MM.1S (cell line): ENCODE measurements around the gene EXOC2.

Experiments used
- DNase-seq: peaks from one replicate; pipeline ENCODE4 v3.0.0-alpha.2; 2015
- H2AFZ ChIP-seq: fragments of 300-600 bp; sonication (generic); 2 replicates; pipeline ENCODE4 v1.6.0; 2016; ENCODE audit warnings: antibody characterized with exemption, low read length
- H3F3A ChIP-seq: fragments of 300-600 bp; sonication (generic); 2 replicates; pipeline ENCODE4 v1.6.1; 2016; ENCODE audit warnings: mild to moderate bottlenecking, antibody characterized with exemption, low read length, moderate library complexity, mixed read lengths; ENCODE audit not compliant: insufficient read depth
- H3K27ac ChIP-seq: fragments of 300-600 bp; sonication (generic); 2 replicates; pipeline ENCODE4 v1.5.1; 2016; ENCODE audit warnings: mild to moderate bottlenecking, low read length
- H3K27me3 ChIP-seq: fragments of 300-600 bp; sonication (generic); replicated peaks from 2 replicates; pipeline ENCODE4 v1.6.0; 2016; ENCODE audit warnings: low read length; ENCODE audit not compliant: insufficient read depth
- H3K36me3 ChIP-seq: fragments of 300-600 bp; sonication (generic); replicated peaks from 2 replicates; pipeline ENCODE4 v1.6.1; 2016; ENCODE audit warnings: mild to moderate bottlenecking, low read length, mixed read lengths; ENCODE audit not compliant: insufficient read depth
- H3K4me1 ChIP-seq: fragments of 300-600 bp; sonication (generic); 2 replicates; pipeline ENCODE4 v1.6.1; 2016; ENCODE audit warnings: low read length, mixed read lengths
- H3K4me2 ChIP-seq: fragments of 300-600 bp; sonication (generic); 2 replicates; pipeline ENCODE4 v1.6.0; 2016; ENCODE audit warnings: low read depth, low read length
- H3K4me3 ChIP-seq: fragments of 300-600 bp; sonication (generic); 2 replicates; pipeline ENCODE4 v1.5.1; 2016; ENCODE audit warnings: low read length, mixed read lengths
- H3K79me2 ChIP-seq: fragments of 300-600 bp; sonication (generic); 2 replicates; pipeline ENCODE4 v1.6.1; 2016; ENCODE audit warnings: mixed run types, low read length, mixed read lengths
- H3K9ac ChIP-seq: fragments of 300-600 bp; sonication (generic); 2 replicates; pipeline ENCODE4 v1.6.1; 2016; ENCODE audit warnings: low read length, mixed read lengths
- H3K9me2 ChIP-seq: fragments of 300-600 bp; sonication (generic); replicated peaks from 2 replicates; pipeline ENCODE4 v1.6.1; 2016; ENCODE audit warnings: mild to moderate bottlenecking, low read length, mixed read lengths; ENCODE audit not compliant: insufficient read depth
- H3K9me3 ChIP-seq: fragments of 300-600 bp; sonication (generic); replicated peaks from 2 replicates; pipeline ENCODE4 v1.6.1; 2016; ENCODE audit warnings: mild to moderate bottlenecking, low read length, mixed read lengths; ENCODE audit not compliant: insufficient read depth
- H4K20me1 ChIP-seq: fragments of 300-600 bp; sonication (generic); 2 replicates; pipeline ENCODE4 v1.6.1; 2016; ENCODE audit warnings: mild to moderate bottlenecking, low read length, moderate library complexity, mixed read lengths; ENCODE audit not compliant: insufficient read depth
- EZH2 ChIP-seq: fragments of 300-600 bp; sonication (generic); optimal IDR thresholded peaks from 2 replicates; pipeline ENCODE3; 2017; ENCODE audit warnings: low read depth, mild to moderate bottlenecking, antibody characterized with exemption, low read length, mixed read lengths
- EZH2phosphoT487 ChIP-seq: fragments of 300-600 bp; sonication (generic); IDR thresholded peaks from 2 replicates; pipeline ENCODE4 v1.6.1; 2018; ENCODE audit warnings: antibody characterized with exemption, low read length
- TF ChIP-seq, protein P1 (sequence below): fragments of 300-600 bp; sonication (generic); IDR thresholded peaks from 2 replicates; pipeline ENCODE4 v1.5.1; 2016; ENCODE audit warnings: antibody characterized with exemption, low read length, mixed read lengths

EXOC2 gene

DNA sequence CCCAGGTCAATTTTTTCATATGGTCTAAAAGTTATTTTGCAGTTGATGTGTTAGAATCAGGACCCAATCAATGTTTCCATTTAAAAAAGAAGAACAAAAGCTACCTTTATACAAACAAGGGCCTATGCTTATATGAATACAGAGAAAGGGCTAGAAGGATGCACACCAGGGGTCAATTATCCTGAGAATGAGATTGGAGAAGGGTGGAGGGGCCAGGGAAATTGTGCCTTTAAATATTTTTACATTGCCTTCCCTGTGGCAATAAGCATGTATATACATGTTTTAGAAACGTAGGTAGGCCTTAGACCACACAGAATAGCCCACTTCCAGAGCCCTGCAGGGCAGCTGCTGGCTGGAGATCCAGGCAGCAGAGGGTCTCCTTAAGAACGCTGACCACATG is 12.7 kb downstream of the EXOC2 start:
- Histone ChIP-seq H3K4me2 (no peak overlapping the region), H3K9me2 (no peaks in the 10 kb centered on the region), H3K27ac (no peak overlapping the region), H4K20me1 (0 out of 2 replicates have a peak, but pooled peaks cover 9% of the 10 kb centered on the region), H3K36me3 (no peaks in the 10 kb centered on the region), H3K79me2 (peaks cover 67% of the 10 kb centered on the region), H3K27me3 (no peaks in the 10 kb centered on the region), H3K4me3 (no peak overlapping the region), H3K4me1 (peaks cover 13% of the 10 kb centered on the region), H2AFZ (no peak overlapping the region), H3K9ac (no peak overlapping the region), H3K9me3 (no peaks in the 10 kb centered on the region), H3F3A (peaks cover 9% of the 10 kb centered on the region)
- DNase-seq = no peak
- TF ChIP-seq, protein P1, sequence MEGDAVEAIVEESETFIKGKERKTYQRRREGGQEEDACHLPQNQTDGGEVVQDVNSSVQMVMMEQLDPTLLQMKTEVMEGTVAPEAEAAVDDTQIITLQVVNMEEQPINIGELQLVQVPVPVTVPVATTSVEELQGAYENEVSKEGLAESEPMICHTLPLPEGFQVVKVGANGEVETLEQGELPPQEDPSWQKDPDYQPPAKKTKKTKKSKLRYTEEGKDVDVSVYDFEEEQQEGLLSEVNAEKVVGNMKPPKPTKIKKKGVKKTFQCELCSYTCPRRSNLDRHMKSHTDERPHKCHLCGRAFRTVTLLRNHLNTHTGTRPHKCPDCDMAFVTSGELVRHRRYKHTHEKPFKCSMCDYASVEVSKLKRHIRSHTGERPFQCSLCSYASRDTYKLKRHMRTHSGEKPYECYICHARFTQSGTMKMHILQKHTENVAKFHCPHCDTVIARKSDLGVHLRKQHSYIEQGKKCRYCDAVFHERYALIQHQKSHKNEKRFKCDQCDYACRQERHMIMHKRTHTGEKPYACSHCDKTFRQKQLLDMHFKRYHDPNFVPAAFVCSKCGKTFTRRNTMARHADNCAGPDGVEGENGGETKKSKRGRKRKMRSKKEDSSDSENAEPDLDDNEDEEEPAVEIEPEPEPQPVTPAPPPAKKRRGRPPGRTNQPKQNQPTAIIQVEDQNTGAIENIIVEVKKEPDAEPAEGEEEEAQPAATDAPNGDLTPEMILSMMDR = no peak
- TF ChIP-seq EZH2phosphoT487 (no peak), EZH2 (no peak)

DNA sequence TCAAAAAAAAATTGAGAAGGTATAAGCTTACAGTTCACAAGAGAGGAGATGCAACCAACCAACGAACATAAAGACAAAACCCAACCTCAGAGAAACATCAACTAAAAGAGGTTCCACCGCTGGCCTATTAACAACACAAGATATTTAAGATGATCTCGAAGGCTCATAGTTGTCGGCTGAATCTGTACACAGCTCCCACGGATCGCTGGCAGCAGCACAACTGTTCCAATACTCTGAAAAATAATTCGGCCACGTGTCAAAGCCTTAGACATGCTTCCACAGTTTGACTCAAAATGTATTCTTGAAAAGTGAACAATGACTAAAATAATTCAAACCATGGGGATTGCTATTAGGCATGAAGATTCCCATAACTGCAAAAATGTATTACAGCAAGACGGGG is 13.7 kb downstream of the EXOC2 start:
- no peak for DNase-seq
- H3K4me3 ChIP-seq = no peak overlapping the region
- H3K4me1 ChIP-seq = peaks cover 6% of the 10 kb centered on the region
- H3K4me2 ChIP-seq = no peak overlapping the region
- peaks cover 67% of the 10 kb centered on the region for H3K79me2 ChIP-seq
- no peak overlapping the region for H3K27ac ChIP-seq
- H3K9me2 ChIP-seq = no peaks in the 10 kb centered on the region
- no peaks in the 10 kb centered on the region for H3K36me3 ChIP-seq
- no peak overlapping the region for H2AFZ ChIP-seq
- H3K9ac ChIP-seq = no peak overlapping the region
- H3F3A ChIP-seq = no peaks in the 10 kb centered on the region
- H3K27me3 ChIP-seq = no peaks in the 10 kb centered on the region
- H3K9me3 ChIP-seq = no peaks in the 10 kb centered on the region
- H4K20me1 ChIP-seq = 0 out of 2 replicates have a peak, but pooled peaks cover 9% of the 10 kb centered on the region
- no peak for TF ChIP-seq EZH2
- TF ChIP-seq EZH2phosphoT487 = no peak
- TF ChIP-seq, protein P1 = no peak

DNA sequence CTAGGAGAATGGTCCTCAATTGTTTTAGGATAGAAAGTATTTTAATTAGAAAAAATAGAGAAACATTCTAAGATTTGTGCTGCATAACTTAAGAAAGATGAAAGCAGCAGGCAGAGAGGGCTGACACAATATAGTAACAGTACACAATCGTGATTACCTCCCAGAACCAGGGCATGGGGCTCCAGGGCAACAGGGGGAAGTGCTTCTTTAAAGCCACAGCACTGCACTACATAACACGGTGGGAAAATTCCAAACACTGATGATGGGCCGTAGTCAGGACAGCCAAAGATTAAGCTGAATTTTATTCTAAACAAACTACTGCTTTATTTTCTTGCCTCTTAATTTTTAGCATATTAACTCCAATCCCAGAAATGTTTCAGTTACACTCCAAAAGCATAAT is 14.4 kb downstream of the EXOC2 start:
- H3K27ac ChIP-seq = no peak overlapping the region
- DNase-seq = no peak
- no peak overlapping the region for H3K4me3 ChIP-seq
- TF ChIP-seq EZH2 = no peak
- TF ChIP-seq EZH2phosphoT487 = no peak
- TF ChIP-seq, protein P1 = no peak
- H3K4me2 ChIP-seq = no peak overlapping the region
- H3K9me2 ChIP-seq = no peaks in the 10 kb centered on the region
- H3K79me2 ChIP-seq = peaks cover 59% of the 10 kb centered on the region
- H3K9ac ChIP-seq = no peak overlapping the region
- H2AFZ ChIP-seq = no peak overlapping the region
- no peaks in the 10 kb centered on the region for H3K4me1 ChIP-seq
- no peaks in the 10 kb centered on the region for H3K36me3 ChIP-seq
- no peaks in the 10 kb centered on the region for H3F3A ChIP-seq
- H3K9me3 ChIP-seq = no peaks in the 10 kb centered on the region
- 0 out of 2 replicates have a peak, but pooled peaks cover 5% of the 10 kb centered on the region for H4K20me1 ChIP-seq
- no peaks in the 10 kb centered on the region for H3K27me3 ChIP-seq
